GM12891 (cell line): ENCODE measurements around the gene NTNG1.

Experiments used
- PAX5 ChIP-seq: IDR thresholded peaks from 2 replicates; pipeline ENCODE4 v1.6.1; 2011; ENCODE audit warnings: low read length, moderate library complexity, mild to moderate bottlenecking; ENCODE audit not compliant: insufficient read depth, severe bottlenecking
- POLR2AphosphoS5 ChIP-seq: IDR thresholded peaks from 2 replicates; pipeline ENCODE4 v1.6.1; 2011; ENCODE audit warnings: low read depth, low read length, control low read depth

- TF ChIP-seq POLR2AphosphoS5: no peak
- no peak for TF ChIP-seq PAX5
These were observed 186.6 kb downstream of the NTNG1 start for GRCh38 chr1:107327446-107327845.
